KOPT-K1 (cell line): ENCODE results near the gene ZNF423.
"Not testable (repeated sequence)": the region's sequence is repeated elsewhere in the genome, so short reads cannot be mapped to it uniquely, and the experiment has no call there.

ENCODE experiments used
- H3K27ac ChIP-seq: fragments of 200-600 bp; sonication (generic); 2 replicates; pipeline ENCODE4 v1.5.1; 2016; ENCODE audit warnings: antibody characterized with exemption, mild to moderate bottlenecking, low read depth, low read length; ENCODE audit not compliant: poor library complexity, severe bottlenecking
- H3K36me3 ChIP-seq: fragments of 200-600 bp; sonication (generic); 2 replicates; pipeline ENCODE4 v1.5.1; 2017; ENCODE audit warnings: antibody characterized with exemption, mild to moderate bottlenecking, low read length, moderate library complexity; ENCODE audit not compliant: insufficient read depth
- H3K9me3 ChIP-seq: fragments of 200-600 bp; sonication (generic); 2 replicates; pipeline ENCODE4 v1.5.1; 2017; ENCODE audit warnings: antibody characterized with exemption, low read length, mild to moderate bottlenecking; ENCODE audit not compliant: insufficient read depth, poor library complexity, severe bottlenecking

Gene ZNF423

DNA sequence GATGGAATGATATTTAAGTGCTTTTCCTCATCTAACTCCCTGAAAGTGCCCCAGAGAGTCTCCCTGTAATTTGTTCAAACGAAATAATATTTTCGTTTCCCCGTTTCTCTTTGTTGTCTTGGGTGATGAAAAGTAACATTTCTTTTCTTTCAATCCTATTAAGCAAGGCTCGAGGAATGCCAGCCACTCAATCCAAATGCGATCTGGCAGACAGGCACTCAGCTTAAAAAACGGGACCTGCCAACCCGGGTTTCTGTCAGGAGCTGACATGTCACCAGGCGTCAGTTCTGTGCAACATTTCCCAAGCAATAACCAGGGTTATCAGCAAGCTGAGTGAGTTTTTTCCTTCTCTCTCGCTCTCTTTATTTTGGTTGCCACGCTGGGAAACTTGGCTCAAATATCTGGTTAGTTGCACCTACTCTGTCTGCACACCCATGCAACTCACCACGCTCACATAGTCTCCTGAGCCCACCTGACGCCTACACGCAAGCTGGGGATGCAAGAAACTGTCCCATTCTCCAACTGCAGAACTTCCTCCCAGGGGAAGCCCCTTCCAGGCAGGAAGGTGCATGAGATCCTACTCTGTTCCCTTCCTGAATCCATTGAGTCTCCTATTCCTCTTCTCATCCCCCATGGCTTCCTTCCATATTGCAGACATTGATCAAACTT lies 274.1 kb downstream of the ZNF423 start:
- no peaks in the 10 kb centered on the region for H3K36me3 ChIP-seq
- H3K9me3 ChIP-seq = no peaks in the 10 kb centered on the region
- no peak overlapping the region for H3K27ac ChIP-seq

DNA sequence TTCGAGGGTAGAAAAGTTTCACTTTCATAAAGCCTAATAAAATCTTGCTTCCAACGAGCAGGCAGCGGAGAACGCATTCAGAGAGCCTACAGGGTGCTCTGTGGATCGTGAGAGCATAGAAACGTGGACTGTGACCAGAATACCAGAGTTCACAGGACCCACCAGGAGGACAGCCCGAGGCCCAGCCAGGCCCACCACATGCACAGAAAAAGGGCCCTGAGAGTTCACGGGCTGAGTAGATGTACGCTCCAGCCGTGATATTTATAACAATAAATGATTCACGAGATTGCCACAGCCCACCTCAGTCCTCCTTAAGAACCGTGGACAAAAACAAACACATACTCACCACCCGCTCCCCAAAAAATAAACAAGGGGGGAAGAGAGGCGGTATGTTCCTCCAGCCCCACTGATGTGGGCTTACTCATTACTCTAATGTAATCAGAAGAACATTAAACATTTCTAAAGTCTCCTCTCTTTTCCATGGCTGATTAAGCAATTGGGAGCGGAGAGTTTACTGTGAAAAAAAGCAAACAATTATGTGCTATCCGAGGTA lies 275.1 kb downstream of the ZNF423 start:
- H3K27ac ChIP-seq = no peak overlapping the region
- no peaks in the 10 kb centered on the region for H3K9me3 ChIP-seq
- no peaks in the 10 kb centered on the region for H3K36me3 ChIP-seq

DNA sequence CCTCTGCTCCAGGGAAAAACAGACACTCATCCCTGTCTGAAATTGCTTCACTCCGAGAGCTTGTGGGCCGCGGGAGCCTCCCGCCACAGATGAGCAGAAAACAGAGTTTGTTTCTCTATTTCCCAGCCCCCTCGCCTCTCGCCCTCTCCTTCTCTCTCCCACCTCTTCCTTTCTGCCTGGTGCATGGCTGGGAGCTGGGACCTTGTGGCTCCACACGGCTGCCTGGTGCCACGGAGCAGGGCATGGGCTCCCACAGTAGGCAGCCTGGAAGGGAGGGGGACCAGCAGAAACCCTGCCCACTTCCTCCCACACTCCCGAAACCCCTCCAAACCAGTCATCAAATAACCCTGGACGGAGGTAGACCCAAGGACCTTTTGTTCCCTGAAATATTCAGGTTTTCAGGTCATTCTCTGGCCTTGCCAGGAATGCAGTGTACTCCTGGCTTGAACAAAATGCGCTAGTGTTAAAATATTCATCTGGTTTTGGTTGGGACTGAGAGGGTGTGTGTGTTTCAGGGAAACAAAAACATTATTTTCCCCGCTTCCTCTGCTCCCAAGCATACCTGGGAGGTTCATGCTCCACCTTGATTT lies 277.4 kb downstream of the ZNF423 start:
- Histone ChIP-seq H3K27ac (no peak overlapping the region), H3K36me3 (no peaks in the 10 kb centered on the region), H3K9me3 (no peaks in the 10 kb centered on the region)

DNA sequence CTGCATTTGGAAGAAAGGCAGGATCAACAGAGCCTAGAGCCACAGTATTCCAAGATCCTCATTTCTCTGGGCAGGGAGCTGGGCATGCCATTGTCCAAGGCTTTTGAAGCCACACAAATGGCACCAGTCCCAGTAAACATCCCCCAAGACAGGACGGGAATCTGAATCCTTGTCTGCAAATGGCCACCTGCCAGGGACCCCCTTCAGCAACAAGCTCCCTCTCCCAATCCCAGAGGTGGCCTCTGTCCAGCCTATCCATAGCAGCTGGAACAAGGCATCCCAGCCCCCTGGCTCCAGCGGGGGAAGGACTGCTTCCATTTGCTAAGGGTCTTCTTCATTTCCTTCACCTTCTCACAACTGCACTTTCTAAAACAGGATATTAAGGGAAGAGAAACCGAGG lies 277.9 kb downstream of the ZNF423 start:
- H3K27ac ChIP-seq = no peak overlapping the region
- no peaks in the 10 kb centered on the region for H3K9me3 ChIP-seq
- H3K36me3 ChIP-seq = no peaks in the 10 kb centered on the region

DNA sequence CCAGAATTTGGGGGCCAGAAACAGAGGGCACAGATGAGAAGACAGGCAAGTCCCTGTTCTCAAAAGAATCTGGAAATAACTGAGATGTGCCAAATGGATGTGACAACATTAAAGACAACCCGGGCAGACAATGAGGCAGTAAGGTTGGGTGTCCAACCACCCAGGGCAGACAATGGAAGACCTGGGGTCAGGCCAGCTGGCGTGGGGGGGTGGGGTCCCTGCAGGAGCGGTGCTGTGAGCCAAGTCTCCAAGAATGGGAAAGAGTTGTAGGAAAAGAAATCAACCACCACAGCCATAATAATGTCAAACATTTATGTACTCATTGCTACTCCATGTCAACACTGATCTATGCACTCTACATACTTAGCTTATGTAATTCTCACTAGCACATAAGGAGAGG lies 279.0 kb downstream of the ZNF423 start:
- no peak overlapping the region for H3K27ac ChIP-seq
- H3K9me3 ChIP-seq = no peaks in the 10 kb centered on the region
- no peaks in the 10 kb centered on the region for H3K36me3 ChIP-seq

DNA sequence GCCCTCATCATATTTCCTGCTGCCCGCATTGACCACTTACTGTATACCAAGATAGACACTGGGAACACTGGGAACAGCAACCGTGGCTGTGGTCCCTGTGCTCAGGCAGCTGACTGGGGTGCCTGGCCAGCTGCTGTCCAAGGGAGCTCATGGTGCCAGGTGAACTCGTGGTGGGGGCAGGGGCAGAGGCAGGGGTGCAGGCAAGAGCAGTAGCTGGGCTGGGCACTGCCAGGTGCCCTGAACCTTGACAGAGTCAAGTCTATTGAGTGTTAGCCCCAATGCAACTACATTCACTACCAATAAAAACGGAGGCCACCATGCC lies 279.8 kb downstream of the ZNF423 start:
- Histone ChIP-seq H3K27ac (no peak overlapping the region), H3K9me3 (no peaks in the 10 kb centered on the region), H3K36me3 (no peaks in the 10 kb centered on the region)

DNA sequence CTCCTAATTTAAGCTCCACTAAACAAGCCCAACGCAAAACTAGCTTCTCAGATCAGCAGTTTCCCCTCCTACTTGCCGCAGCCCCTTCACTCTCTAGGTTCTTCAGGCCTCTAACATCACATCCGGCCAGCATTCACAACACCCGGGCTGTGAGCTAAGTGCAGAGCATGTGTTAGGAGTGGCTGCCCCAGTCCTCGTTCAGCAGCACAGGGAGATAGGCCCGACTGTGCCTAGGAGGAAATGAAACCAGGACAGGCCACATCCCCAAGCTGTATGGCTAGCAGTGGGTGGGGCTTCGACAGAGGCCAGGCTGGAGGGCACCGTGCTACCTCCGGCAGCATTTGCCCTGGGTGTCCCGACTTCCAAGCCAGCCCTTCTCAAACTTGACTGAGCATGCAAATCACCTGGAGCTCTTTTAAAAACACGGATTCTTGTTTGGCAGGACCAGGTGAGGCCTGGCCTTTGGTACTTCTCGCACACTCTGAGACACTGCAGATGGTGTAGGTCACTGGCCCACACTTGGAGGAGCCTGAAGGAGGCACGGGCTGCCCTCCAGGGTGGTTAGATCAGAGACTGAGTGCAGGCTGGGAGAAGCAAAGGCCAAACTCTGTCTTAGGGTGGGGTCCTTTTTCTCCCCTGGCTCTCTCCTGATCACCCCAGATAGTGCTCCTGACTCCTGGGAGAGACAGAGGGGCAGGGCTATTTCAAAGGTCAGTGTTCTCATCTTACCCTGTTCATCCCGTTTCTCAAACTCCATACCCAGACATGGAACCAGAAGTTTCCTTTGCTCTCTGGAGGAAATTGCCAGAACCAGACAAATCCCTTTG lies 280.4 kb downstream of the ZNF423 start:
- H3K27ac ChIP-seq = no peak overlapping the region

DNA sequence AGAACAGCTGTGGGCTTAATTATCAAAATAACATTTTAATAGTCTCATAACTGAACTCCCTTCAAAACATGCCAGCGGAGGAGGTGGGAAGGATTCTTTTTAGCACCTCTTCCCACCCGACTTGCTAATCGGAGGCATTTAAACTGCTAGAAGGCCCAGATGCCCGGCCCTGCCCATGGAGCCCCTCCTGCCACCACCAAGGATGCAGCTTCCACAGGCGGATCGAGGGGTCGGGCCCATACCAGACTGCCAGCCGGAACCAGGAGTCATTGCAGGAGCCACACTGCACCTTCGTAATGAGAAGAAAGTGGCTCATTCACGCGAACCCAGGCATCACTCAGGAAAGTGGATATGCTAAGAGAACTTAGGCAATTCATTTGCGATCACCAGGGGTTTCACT lies 281.1 kb downstream of the ZNF423 start:
- Histone ChIP-seq H3K9me3 (no peaks in the 10 kb centered on the region), H3K36me3 (no peaks in the 10 kb centered on the region), H3K27ac (no peak overlapping the region)

More for the DNA sequence above, 280.4 kb downstream of the ZNF423 start:
- no peaks in the 10 kb centered on the region for H3K36me3 ChIP-seq
- no peaks in the 10 kb centered on the region for H3K9me3 ChIP-seq

DNA sequence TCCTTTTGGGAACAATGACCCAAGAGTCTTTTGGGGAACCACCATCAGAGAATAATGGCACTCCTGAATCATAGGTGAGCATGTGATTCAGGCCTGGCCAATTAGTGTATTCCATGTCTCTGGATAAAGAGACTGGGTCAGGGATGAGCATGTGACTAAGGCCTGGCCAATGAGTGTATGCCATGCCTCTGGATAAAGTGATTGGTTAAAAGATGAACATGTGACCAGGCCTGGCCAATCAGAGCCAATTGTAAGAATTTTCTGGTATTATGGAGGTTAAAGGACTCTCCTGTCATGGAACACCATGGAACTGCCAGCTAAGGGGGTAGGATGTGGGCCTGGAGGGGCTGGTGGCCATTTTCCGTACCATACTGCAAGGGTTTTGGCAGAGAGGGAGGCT lies 288.0 kb downstream of the ZNF423 start:
- no peaks in the 10 kb centered on the region for H3K9me3 ChIP-seq
- H3K27ac ChIP-seq = no peak overlapping the region
- H3K36me3 ChIP-seq = no peaks in the 10 kb centered on the region

DNA sequence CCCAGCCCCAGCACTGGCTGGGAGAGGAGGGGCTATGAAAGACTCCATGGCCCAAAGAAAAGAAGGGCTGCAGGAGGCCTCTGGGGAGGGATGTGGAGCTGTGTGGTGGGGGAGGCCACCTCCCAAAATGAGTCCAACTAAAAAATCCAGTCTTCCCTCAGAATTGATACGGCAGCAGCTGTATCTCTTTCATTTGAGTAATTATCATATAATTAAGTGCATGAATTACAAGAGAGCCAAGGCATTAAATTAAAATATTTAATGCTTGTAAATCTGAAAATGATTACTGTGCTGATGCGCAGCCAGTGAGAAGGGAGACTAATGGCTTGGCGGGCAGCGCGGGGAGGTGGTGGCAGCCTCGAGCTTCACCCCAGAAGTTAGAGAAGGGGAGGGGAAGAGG lies 289.5 kb downstream of the ZNF423 start:
- no peaks in the 10 kb centered on the region for H3K36me3 ChIP-seq
- no peaks in the 10 kb centered on the region for H3K9me3 ChIP-seq
- H3K27ac ChIP-seq = no peak overlapping the region

DNA sequence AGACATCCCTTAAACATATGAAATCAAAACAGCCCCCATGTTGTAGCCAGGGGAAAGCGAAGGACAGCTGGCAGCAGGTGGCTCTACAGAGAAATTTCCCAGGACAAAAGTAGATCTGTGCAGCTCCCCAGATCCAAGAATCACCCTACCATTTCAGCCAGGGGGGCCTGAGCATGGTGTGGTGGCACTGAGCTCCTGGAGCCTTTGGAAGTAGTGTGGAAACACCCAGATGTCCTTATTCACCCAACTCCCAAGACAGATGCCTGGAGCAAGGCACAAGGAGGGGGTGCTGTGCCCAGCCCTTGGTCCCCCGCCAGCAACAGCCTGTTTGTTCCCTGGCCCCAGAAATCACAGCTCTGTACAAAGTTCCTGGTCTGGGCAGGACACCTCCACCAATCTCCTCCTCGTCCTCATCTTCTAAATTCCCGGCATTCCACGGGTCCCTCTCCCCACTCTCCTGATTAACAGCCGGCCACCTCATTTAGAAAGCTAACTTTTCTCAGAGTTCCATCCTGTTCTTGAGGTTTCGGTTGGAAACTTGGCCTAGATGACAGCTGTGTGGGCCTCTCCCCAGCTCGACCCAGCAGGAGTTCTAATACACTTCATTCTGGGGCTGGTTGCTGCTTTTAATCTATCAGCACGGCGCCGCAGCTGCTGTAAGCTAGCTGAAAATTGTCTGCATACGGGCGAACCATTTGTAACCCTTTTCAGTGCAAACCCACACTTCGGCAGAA lies 291.2 kb downstream of the ZNF423 start:
- no peaks in the 10 kb centered on the region for H3K9me3 ChIP-seq
- no peak overlapping the region for H3K27ac ChIP-seq
- H3K36me3 ChIP-seq = no peaks in the 10 kb centered on the region

DNA sequence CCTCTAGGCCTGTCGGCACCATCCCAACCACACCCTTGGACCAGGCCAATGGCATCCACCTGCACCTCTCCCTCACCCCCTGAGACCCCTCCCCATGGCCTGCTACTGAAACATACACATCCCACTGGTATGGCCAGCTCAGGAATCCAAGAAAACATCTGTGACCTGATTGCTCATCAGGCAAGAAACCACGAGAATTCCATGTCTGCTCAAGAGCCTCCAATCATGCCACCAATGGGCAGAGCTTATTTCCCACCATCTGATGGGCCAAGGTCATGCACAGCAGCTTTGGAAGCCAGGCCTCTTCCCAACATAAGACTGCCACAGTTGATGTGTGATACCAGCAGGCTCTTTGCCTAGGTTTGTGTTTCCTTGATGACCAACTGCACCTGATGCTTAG lies 292.2 kb downstream of the ZNF423 start:
- H3K27ac ChIP-seq = no peak overlapping the region
- no peaks in the 10 kb centered on the region for H3K9me3 ChIP-seq
- H3K36me3 ChIP-seq = no peaks in the 10 kb centered on the region

DNA sequence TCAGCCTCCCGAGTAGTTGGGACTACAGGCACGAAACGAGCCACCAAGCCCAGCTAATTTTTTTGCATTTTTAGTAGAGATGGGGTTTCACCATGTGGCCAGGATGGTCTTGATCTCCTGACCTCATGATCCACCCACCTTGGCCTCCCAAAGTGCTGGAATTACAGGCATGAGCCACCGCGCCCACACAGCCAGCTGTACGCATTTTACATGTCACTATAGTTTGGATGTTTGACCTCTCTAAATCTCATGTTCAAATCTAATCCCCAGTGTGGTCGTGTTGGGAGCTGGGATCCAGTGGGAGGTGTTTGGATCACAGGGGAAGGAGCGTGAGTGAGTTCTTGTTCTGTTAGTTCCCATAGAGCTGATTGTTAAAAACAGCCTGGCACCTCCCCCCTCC lies 293.0 kb downstream of the ZNF423 start:
- not testable (repeated sequence) for H3K27ac ChIP-seq, H3K36me3 ChIP-seq

DNA sequence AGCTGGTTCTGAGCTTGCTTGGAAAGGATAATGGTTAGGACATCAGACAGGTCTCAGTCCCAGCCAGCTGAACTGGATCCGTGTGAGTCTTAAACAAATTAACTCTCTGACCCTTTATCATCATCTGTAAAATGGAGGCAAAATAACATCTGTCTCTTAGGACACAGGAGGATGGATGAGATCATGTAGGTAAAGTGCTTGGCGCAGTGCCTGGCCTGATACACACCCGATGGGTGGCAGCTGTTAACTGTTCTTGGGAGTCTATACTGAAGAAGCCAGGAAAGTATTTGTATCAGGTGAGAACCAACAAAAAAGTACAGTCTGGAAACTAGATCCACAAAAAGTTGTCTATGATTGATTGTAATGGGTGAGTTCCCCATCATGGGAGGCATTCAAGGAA lies 293.7 kb downstream of the ZNF423 start:
- H3K9me3 ChIP-seq = no peaks in the 10 kb centered on the region
- no peak overlapping the region for H3K27ac ChIP-seq
- no peaks in the 10 kb centered on the region for H3K36me3 ChIP-seq

More for the DNA sequence above, 293.0 kb downstream of the ZNF423 start:
- not testable (repeated sequence) for H3K9me3 ChIP-seq
